Neural crest cell (in vitro differentiated cells): Measurements from ENCODE around the gene SLC1A2. TPM values are rescaled to one million over a fixed set of nuclear protein-coding genes. Genes with fewer than 3 reads are reported as not detected.
A peak's percentile ranks its signal among the peaks of the same experiment; 100 is the strongest.

Experiments used
- DNase-seq: peaks from one replicate; pipeline ENCODE4 v3.0.0; 2021; ENCODE audit warnings: low read depth, mixed read lengths, low spot score
- H3K27ac Mint-ChIP-seq: one replicate; pipeline ENCODE4 v1.8.0; 2021; ENCODE audit warnings: mild to moderate bottlenecking, mixed read lengths; ENCODE audit not compliant: unreplicated experiment
- H3K27me3 Mint-ChIP-seq: 2 replicates; pipeline ENCODE4 v1.8.0; 2021; ENCODE audit warnings: low read depth, mild to moderate bottlenecking, mixed read lengths
- H3K36me3 Mint-ChIP-seq: 2 replicates; pipeline ENCODE4 v1.8.0; 2021; ENCODE audit warnings: low read depth, mild to moderate bottlenecking, mixed read lengths
- H3K4me1 Mint-ChIP-seq: 2 replicates; pipeline ENCODE4 v1.8.0; 2021; ENCODE audit warnings: mixed read lengths
- H3K4me3 Mint-ChIP-seq: one replicate; pipeline ENCODE4 v1.8.0; 2021; ENCODE audit warnings: mild to moderate bottlenecking, mixed read lengths
- H3K9me3 Mint-ChIP-seq: 2 replicates; pipeline ENCODE4 v1.8.0; 2021; ENCODE audit warnings: mixed read lengths
- CTCF ChIP-seq: fragments of 200-600 bp; sonication (generic); conservative IDR thresholded peaks from 2 replicates; pipeline ENCODE4 v1.5.0; 2021; ENCODE audit warnings: antibody characterized with exemption, mild to moderate bottlenecking
- total RNA-seq: library from RNA; stranded (reverse); gene quantifications from 2 replicates; pipeline ENCODE4 v1.2.1, GENCODE V29; 2021

Gene SLC1A2
- total RNA-seq, 1 donor from 2014 or later: 2.7 TPM

- no peak for DNase-seq
- Mint-ChIP-seq H3K9me3 (peaks cover 11% of the 10 kb centered on the region), H3K36me3 (peaks cover 3% of the 10 kb centered on the region), H3K27ac (no peak overlapping the region), H3K4me3 (no peak overlapping the region), H3K27me3 (peaks cover 2% of the 10 kb centered on the region), H3K4me1 (peaks cover 7% of the 10 kb centered on the region)
- no peak for TF ChIP-seq CTCF
Measured at GRCh38 chr11:35239471-35240075, 179.8 kb downstream of the SLC1A2 start.

- Mint-ChIP-seq H3K4me3 (no peak overlapping the region), H3K27me3 (peaks cover 2% of the 10 kb centered on the region), H3K4me1 (peaks cover 7% of the 10 kb centered on the region), H3K27ac (no peak overlapping the region), H3K36me3 (peaks cover 3% of the 10 kb centered on the region), H3K9me3 (peaks cover 7% of the 10 kb centered on the region)
- TF ChIP-seq CTCF: no peak
- no peak for DNase-seq
Measured at GRCh38 chr11:35238882-35239281, 180.5 kb downstream of the SLC1A2 start.

- TF ChIP-seq CTCF: peak; percentile 75
- H3K4me3 Mint-ChIP-seq: no peak overlapping the region
- H3K27ac Mint-ChIP-seq: no peak overlapping the region
- peak; percentile 48 for DNase-seq
- H3K4me1 Mint-ChIP-seq: peaks cover 7% of the 10 kb centered on the region
- peaks cover 2% of the 10 kb centered on the region for H3K27me3 Mint-ChIP-seq
- H3K36me3 Mint-ChIP-seq: peaks cover 3% of the 10 kb centered on the region
- peaks cover 7% of the 10 kb centered on the region for H3K9me3 Mint-ChIP-seq
Measured at GRCh38 chr11:35237860-35238715, 181.3 kb downstream of the SLC1A2 start.

GRCh38 chr11:35237351-35237750 lies 182.0 kb downstream of the SLC1A2 start:
- Mint-ChIP-seq H3K4me1 (peaks cover 7% of the 10 kb centered on the region), H3K36me3 (peaks cover 3% of the 10 kb centered on the region), H3K4me3 (no peak overlapping the region), H3K9me3 (peaks cover 5% of the 10 kb centered on the region), H3K27ac (no peak overlapping the region), H3K27me3 (peaks cover 2% of the 10 kb centered on the region)
- no peak for DNase-seq
- TF ChIP-seq CTCF: no peak

GRCh38 chr11:35236667-35237003 lies 182.7 kb downstream of the SLC1A2 start:
- Mint-ChIP-seq H3K27ac (no peak overlapping the region), H3K4me1 (peaks cover 7% of the 10 kb centered on the region), H3K27me3 (peaks cover 2% of the 10 kb centered on the region), H3K9me3 (peaks cover 5% of the 10 kb centered on the region), H3K4me3 (no peak overlapping the region), H3K36me3 (peaks cover 3% of the 10 kb centered on the region)
- no peak for TF ChIP-seq CTCF
- DNase-seq: no peak
